Neural cell (in vitro differentiated cells): Measurements from ENCODE around the gene PEAR1. TPM values are rescaled to one million over a fixed set of nuclear protein-coding genes. Genes with fewer than 3 reads are reported as not detected.

Source experiments
- H2AFZ ChIP-seq: fragments of 200-600, 300-800 bp; sonication (generic), shearing (Covaris generic); 2 replicates; pipeline ENCODE4 v1.6.0; 2014; ENCODE audit warnings: low read depth, mild to moderate bottlenecking, antibody characterized with exemption, low read length, moderate library complexity
- H3F3A ChIP-seq: fragments of 200-600 bp; shearing (Covaris generic); 2 replicates; pipeline ENCODE4 v1.6.1; 2016; ENCODE audit warnings: mild to moderate bottlenecking, moderate library complexity, mixed read lengths, antibody characterized with exemption, low read length; ENCODE audit not compliant: insufficient read depth, poor library complexity, severe bottlenecking
- H3K27ac ChIP-seq: fragments of 200-600, 300-800 bp; sonication (generic), shearing (Covaris generic); 2 replicates; pipeline ENCODE4 v1.5.1; 2014; ENCODE audit warnings: mild to moderate bottlenecking, low read length, moderate library complexity
- H3K27me3 ChIP-seq: fragments of 300-800, 200-600 bp; sonication (generic), shearing (Covaris generic); 2 replicates; pipeline ENCODE4 v1.6.0; 2014; ENCODE audit warnings: mild to moderate bottlenecking, low read depth, low read length, moderate library complexity; ENCODE audit not compliant: insufficient read depth
- H3K36me3 ChIP-seq: fragments of 300-800, 200-600 bp; sonication (generic), shearing (Covaris generic); 2 replicates; pipeline ENCODE4 v1.5.1; 2014; ENCODE audit warnings: mild to moderate bottlenecking, antibody characterized with exemption, low read length, moderate library complexity; ENCODE audit not compliant: insufficient read depth
- H3K4me2 ChIP-seq: fragments of 300-800, 200-600 bp; sonication (generic), shearing (Covaris generic); 2 replicates; pipeline ENCODE4 v1.6.0; 2014; ENCODE audit warnings: mild to moderate bottlenecking, low read length
- H3K4me3 ChIP-seq: fragments of 300-800, 200-600 bp; sonication (generic), shearing (Covaris generic); 2 replicates; pipeline ENCODE4 v1.5.1; 2014; ENCODE audit warnings: mild to moderate bottlenecking, low read length, moderate library complexity
- H3K79me2 ChIP-seq: fragments of 200-600 bp; shearing (Covaris generic); replicated peaks from 2 replicates; pipeline ENCODE4 v1.6.0; 2014; ENCODE audit warnings: mild to moderate bottlenecking, low read length, moderate library complexity; ENCODE audit not compliant: insufficient read depth
- H3K9ac ChIP-seq: fragments of 300-800, 200-600 bp; sonication (generic), shearing (Covaris generic); 2 replicates; pipeline ENCODE4 v1.6.1; 2016; ENCODE audit warnings: mild to moderate bottlenecking, low read length, mixed read lengths
- H3K9me2 ChIP-seq: fragments of 200-600 bp; shearing (Covaris generic); 2 replicates; pipeline ENCODE4 v1.6.1; 2016; ENCODE audit warnings: mild to moderate bottlenecking, low read length, mixed read lengths; ENCODE audit not compliant: insufficient read depth
- H3K9me3 ChIP-seq: fragments of 200-600, 300-800 bp; sonication (generic), shearing (Covaris generic); 2 replicates; pipeline ENCODE4 v1.6.1; 2016; ENCODE audit warnings: mild to moderate bottlenecking, mixed run types, low read length, moderate library complexity, mixed read lengths
- H4K20me1 ChIP-seq: fragments of 200-600 bp; shearing (Covaris generic); 2 replicates; pipeline ENCODE4 v1.6.1; 2016; ENCODE audit warnings: mild to moderate bottlenecking, mixed run types; ENCODE audit not compliant: insufficient read depth
- CTCF ChIP-seq: fragments of 450-650 bp; IDR thresholded peaks from 2 replicates; pipeline ENCODE4 v1.5.1; 2014; ENCODE audit warnings: antibody characterized with exemption, mild to moderate bottlenecking, moderate library complexity; ENCODE audit not compliant: poor library complexity, severe bottlenecking
- EP300 ChIP-seq: fragments of 450-650 bp; conservative IDR thresholded peaks from 2 replicates; pipeline ENCODE4 v1.6.1; 2014; ENCODE audit warnings: antibody characterized with exemption, mild to moderate bottlenecking, moderate library complexity; ENCODE audit not compliant: poor library complexity, severe bottlenecking
- EZH2 ChIP-seq: fragments of 200-600, 300-800 bp; shearing (Covaris generic), sonication (generic); IDR thresholded peaks from 2 replicates; pipeline ENCODE4 v1.6.1; 2014; ENCODE audit warnings: antibody characterized with exemption, low read length, borderline replicate concordance, mild to moderate bottlenecking; ENCODE audit not compliant: insufficient read depth, poor library complexity, severe bottlenecking
- MXI1 ChIP-seq: fragments of 450-650 bp; conservative IDR thresholded peaks from 2 replicates; pipeline ENCODE4 v1.6.1; 2014; ENCODE audit warnings: antibody characterized with exemption, mild to moderate bottlenecking; ENCODE audit not compliant: poor library complexity, severe bottlenecking
- POLR2AphosphoS5 ChIP-seq: IDR thresholded peaks from 2 replicates; pipeline ENCODE4 v1.6.1; 2012
- RAD21 ChIP-seq: fragments of 450-650 bp; conservative IDR thresholded peaks from 2 replicates; pipeline ENCODE4 v1.6.1; 2014; ENCODE audit warnings: antibody characterized with exemption, mild to moderate bottlenecking, moderate library complexity
- REST ChIP-seq: IDR thresholded peaks from 2 replicates; pipeline ENCODE4 v1.6.1; 2012; ENCODE audit warnings: borderline replicate concordance
- SMC3 ChIP-seq: fragments of 450-650 bp; conservative IDR thresholded peaks from 2 replicates; pipeline ENCODE4 v1.6.1; 2014; ENCODE audit warnings: antibody characterized with exemption, mild to moderate bottlenecking, moderate library complexity; ENCODE audit not compliant: poor library complexity
- TAF1 ChIP-seq: IDR thresholded peaks from 2 replicates; pipeline ENCODE4 v1.6.1; 2012; ENCODE audit warnings: low read depth
- polyA plus RNA-seq: library from polyadenylated mRNA; depleted of rRNA; stranded (reverse); fragments of >200 nt; gene quantifications from 2 replicates; pipeline ENCODE4 v1.2.3, GENCODE V29; 2014

Gene PEAR1
- polyA plus RNA-seq, 1 donor from 2014 or later = not detected

GRCh38 chr1:156844638-156845037 lies 48.9 kb upstream of the PEAR1 start:
- H4K20me1 ChIP-seq = no peaks in the 10 kb centered on the region
- no peaks in the 10 kb centered on the region for H3K36me3 ChIP-seq
- no peak overlapping the region for H3K4me3 ChIP-seq
- no peak overlapping the region for H3K9ac ChIP-seq
- H3K27ac ChIP-seq = no peak overlapping the region
- H2AFZ ChIP-seq = no peak overlapping the region
- H3K4me2 ChIP-seq = no peak overlapping the region
- H3K9me2 ChIP-seq = no peaks in the 10 kb centered on the region
- H3K27me3 ChIP-seq = peaks cover 67% of the 10 kb centered on the region
- no peaks in the 10 kb centered on the region for H3K9me3 ChIP-seq
- H3K79me2 ChIP-seq = no peaks in the 10 kb centered on the region
- TF ChIP-seq POLR2AphosphoS5 (no peak), TAF1 (no peak), MXI1 (no peak), EP300 (no peak)
- no peaks in the 10 kb centered on the region for H3F3A ChIP-seq

- Histone ChIP-seq H3K4me2 (no peak overlapping the region), H3K36me3 (no peaks in the 10 kb centered on the region), H3K4me3 (no peak overlapping the region)
Measured at GRCh38 chr1:156845055-156845952, 48.2 kb upstream of the PEAR1 start.

GRCh38 chr1:156845953-156846545 lies 47.5 kb upstream of the PEAR1 start:
- H3F3A ChIP-seq = no peaks in the 10 kb centered on the region
- H3K27ac ChIP-seq = no peak overlapping the region
- peaks cover 70% of the 10 kb centered on the region for H3K27me3 ChIP-seq
- H3K79me2 ChIP-seq = no peaks in the 10 kb centered on the region
- no peaks in the 10 kb centered on the region for H4K20me1 ChIP-seq
- H3K9me2 ChIP-seq = no peaks in the 10 kb centered on the region
- no peak for TF ChIP-seq CTCF
- TF ChIP-seq RAD21 = no peak
- TF ChIP-seq MXI1 = no peak
- TF ChIP-seq POLR2AphosphoS5 = no peak
- TF ChIP-seq REST = no peak
- TF ChIP-seq TAF1 = no peak
- no peak for TF ChIP-seq EP300
- TF ChIP-seq EZH2 = no peak
- TF ChIP-seq SMC3 = no peak
- no peak overlapping the region for H3K9ac ChIP-seq
- H3K4me2 ChIP-seq = no peak overlapping the region
- no peak overlapping the region for H3K4me3 ChIP-seq
- no peaks in the 10 kb centered on the region for H3K36me3 ChIP-seq
- H2AFZ ChIP-seq = no peak overlapping the region
- no peaks in the 10 kb centered on the region for H3K9me3 ChIP-seq

More at GRCh38 chr1:156845055-156845952, 48.2 kb upstream of the PEAR1 start:
- H3K9ac ChIP-seq = no peak overlapping the region
- H4K20me1 ChIP-seq = no peaks in the 10 kb centered on the region
- no peaks in the 10 kb centered on the region for H3K79me2 ChIP-seq
- peaks cover 70% of the 10 kb centered on the region for H3K27me3 ChIP-seq
- H3K9me3 ChIP-seq = no peaks in the 10 kb centered on the region
- H3K9me2 ChIP-seq = no peaks in the 10 kb centered on the region
- TF ChIP-seq POLR2AphosphoS5 (no peak), SMC3 (no peak), TAF1 (no peak), MXI1 (no peak), EP300 (no peak)
- no peak overlapping the region for H3K27ac ChIP-seq
- H3F3A ChIP-seq = no peaks in the 10 kb centered on the region
- H2AFZ ChIP-seq = no peak overlapping the region
